Pancreas (tissue), 10 donors: ENCODE data around the gene DGKD. TPM values are rescaled to one million over a fixed set of nuclear protein-coding genes. Genes with fewer than 3 reads are reported as not detected.

Experiments used
- ATAC-seq, 4 donors: fragments of 200-7000 bp; cut with Tn5 transposase; one replicate each; pipeline versions ENCODE4 v1.8.0 to v1.9.1; 2020; ENCODE audit warnings: mild to moderate bottlenecking in 4 of 4, moderate library complexity in 4 of 4
- DNase-seq, 6 donors: peaks; one replicate each; pipeline ENCODE4 v3.0.0-alpha.2; 2020
- FAIRE-seq: peaks from 2 replicates; lab custom pipeline; 2012; peaks lifted over from hg19 to GRCh38; lab: Jason Lieb, UNC
- H3K27ac ChIP-seq, 4 donors: fragments of 200-600 bp; sonication (generic); 1 replicate in 3 of 4; 2 replicates in 1 of 4; pipeline versions ENCODE4 v1.5.0 to v1.8.0; 2020
- H3K27me3 ChIP-seq, 4 donors: fragments of 200-600 bp; one replicate each; pipeline ENCODE4 v1.8.0; 2021
- H3K36me3 ChIP-seq, 3 donors: fragments of 200-600 bp; sonication (generic) in 1 of 3; one replicate each; pipeline versions ENCODE4 v1.5.0 to v1.8.0; 2020 to 2021
- H3K4me1 ChIP-seq, 3 donors: fragments of 200-600 bp; one replicate each; pipeline ENCODE4 v1.8.0; 2021
- H3K4me3 ChIP-seq, 4 donors: fragments of 200-600 bp; sonication (generic) in 2 of 4; one replicate each; pipeline versions ENCODE4 v1.5.0 to v1.8.0; 2020 to 2021
- H3K9me3 ChIP-seq, 4 donors: fragments of 200-600 bp; one replicate each; pipeline ENCODE4 v1.8.0; 2021
- WGBS, 2 donors: extraction: QIAGEN DNeasy Blood & Tissue Kit; methylation state at CpG; one replicate each; pipeline ENCODE4 v1.1.7; 2013; 5-methylcytosine and 5-hydroxymethylcytosine counted together
- intact Hi-C, 3 donors: fragments of 100-400 bp; cut with DNase I; formaldehyde crosslinking; loops; one replicate each; pipeline versions ENCODE4 v1.11.1 to v1.14.2; 2022
- polyA plus RNA-seq, 2 donors: library from polyadenylated mRNA; stranded (reverse); fragments of 200-250 nt; gene quantifications; one replicate each; pipeline ENCODE4 v1.2.3, GENCODE V29; 2013
- total RNA-seq, 6 donors: library from RNA; stranded (reverse); fragmentation: NEBNext Ultra II Directional in 4 of 6; extraction: Animal tissue kit (Norgen Biotek cat#: 25700) in 4 of 6; gene quantifications; one replicate each; pipeline versions ENCODE4 v1.2.1 to v1.2.4, GENCODE V29; 2021 to 2023
- TF ChIP-seq, protein P1 (sequence below), 4 donors: fragments of 200-600 bp; sonication (generic) in 3 of 4; IDR thresholded peaks; one replicate each; pipeline versions ENCODE4 v1.5.0 to v1.8.0; 2021; ENCODE audit warnings: antibody characterized with exemption in 4 of 4
- donor health status: healthy with polysubstance abuse.
- donor health status: DM: no; HTN: no; CAD: no; lungs with moderate emphysema.
- donor health status: DM: no; HTN: no; CAD: no.
- donor health status: control.
- donor health status: control.
- donor health status: Bipolar disorder and iron deficiency.
- donor health status: DM: yes; HTN: yes; CAD: no.
- donor health status: DM: no; HTN: no; CAD: no.
- donor health status: DM: no; HTN: no; CAD: no.
- donor health status: DM: yes; HTN: yes; CAD: no.

The DGKD gene
- total and polyA plus RNA-seq, 8 donors = 6.7 to 16.3 (median 8.9) TPM

DNA sequence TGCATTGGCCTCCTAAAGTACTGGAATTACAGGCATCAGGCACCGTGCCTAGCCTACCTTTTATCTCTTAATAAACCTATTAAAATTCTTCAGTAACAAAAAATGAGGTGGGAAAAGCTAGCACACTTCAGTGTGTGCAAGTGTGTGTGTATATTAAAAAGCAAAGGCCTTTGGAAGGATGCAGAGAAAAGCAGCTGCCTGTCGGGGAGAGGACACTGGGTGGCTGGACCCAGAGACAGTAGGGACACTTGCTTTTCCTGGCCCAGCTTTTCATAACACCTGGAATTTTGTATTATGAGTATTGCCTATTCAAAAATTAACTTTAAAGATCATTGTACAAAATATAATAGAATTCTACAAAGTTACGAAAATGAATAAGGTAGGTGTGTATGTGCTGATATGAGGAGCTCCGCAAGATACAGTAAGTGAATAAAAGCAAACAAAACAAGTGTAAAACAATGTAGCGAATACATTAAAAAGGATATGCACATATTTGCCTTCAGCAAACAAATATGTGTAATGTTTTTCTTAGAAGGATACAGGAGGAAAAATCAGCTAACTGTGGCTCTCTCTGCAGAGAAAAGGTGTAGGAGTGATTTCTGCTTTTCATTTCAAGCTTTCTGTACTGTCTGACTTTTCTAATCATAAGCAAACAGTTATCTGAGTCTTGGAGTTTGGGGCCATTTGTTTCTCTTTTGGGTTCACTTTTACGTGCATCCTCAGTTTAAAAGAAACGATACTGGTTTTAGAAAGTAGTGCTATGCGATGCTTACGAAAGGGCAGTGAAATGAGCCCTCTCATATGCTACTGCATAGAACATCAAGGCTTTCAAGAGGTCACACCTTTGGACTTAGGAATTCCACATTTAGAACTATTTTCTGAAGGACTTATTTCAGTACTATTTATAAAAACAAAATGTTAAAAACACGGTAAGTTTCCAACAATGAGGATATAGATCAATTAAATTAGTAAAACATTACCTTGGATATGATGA lies 141.5 kb downstream of the DGKD start:
- FAIRE-seq (no peak), ATAC-seq (no peak)
- H3K27ac ChIP-seq = no peak overlapping the region

DNA sequence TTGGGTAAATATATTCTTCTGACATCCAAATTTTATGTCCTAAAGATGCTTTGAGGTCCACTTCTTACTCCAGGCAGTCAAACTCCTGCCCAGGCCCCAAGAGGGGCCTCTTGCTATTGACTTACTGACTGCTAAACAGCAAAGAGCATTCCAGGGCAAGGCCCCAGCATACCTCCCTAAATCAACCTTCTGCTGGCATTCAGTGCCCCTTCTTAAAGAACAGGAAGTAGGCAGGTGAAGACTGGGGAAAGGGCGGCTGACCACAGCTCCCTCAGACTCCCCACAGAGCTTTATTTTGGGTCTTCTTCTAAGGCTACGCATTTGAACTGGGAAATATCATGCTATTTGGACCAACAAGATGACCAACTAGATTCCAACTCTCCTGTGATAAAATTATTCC lies 143.4 kb downstream of the DGKD start:
- intact Hi-C loops = no loop called here
- TF ChIP-seq, protein P1, sequence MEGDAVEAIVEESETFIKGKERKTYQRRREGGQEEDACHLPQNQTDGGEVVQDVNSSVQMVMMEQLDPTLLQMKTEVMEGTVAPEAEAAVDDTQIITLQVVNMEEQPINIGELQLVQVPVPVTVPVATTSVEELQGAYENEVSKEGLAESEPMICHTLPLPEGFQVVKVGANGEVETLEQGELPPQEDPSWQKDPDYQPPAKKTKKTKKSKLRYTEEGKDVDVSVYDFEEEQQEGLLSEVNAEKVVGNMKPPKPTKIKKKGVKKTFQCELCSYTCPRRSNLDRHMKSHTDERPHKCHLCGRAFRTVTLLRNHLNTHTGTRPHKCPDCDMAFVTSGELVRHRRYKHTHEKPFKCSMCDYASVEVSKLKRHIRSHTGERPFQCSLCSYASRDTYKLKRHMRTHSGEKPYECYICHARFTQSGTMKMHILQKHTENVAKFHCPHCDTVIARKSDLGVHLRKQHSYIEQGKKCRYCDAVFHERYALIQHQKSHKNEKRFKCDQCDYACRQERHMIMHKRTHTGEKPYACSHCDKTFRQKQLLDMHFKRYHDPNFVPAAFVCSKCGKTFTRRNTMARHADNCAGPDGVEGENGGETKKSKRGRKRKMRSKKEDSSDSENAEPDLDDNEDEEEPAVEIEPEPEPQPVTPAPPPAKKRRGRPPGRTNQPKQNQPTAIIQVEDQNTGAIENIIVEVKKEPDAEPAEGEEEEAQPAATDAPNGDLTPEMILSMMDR (IDR thresholded peaks at IDR 0.05) = no peak
- Histone ChIP-seq H3K4me1 (no peaks in the 10 kb centered on the region), H3K27me3 (no peaks in the 10 kb centered on the region), H3K27ac (no peak overlapping the region), H3K36me3 (peaks cover 0 to 36% (median 5%) of the 10 kb centered on the region in 3 donors), H3K9me3 (no peaks in the 10 kb centered on the region), H3K4me3 (no peak overlapping the region)
- DNase-seq = no peak
- 91 to 93% methylated on average over 2 of the region's 2 CpGs for WGBS, 2 donors
- no peak for FAIRE-seq
- ATAC-seq = no peak

More for the DNA sequence above, 141.5 kb downstream of the DGKD start:
- Histone ChIP-seq H3K36me3 (peaks cover 0 to 48% (median 5%) of the 10 kb centered on the region in 3 donors), H3K27me3 (no peaks in the 10 kb centered on the region), H3K4me1 (no peaks in the 10 kb centered on the region), H3K9me3 (no peaks in the 10 kb centered on the region), H3K4me3 (no peak overlapping the region)
- 80 to 86% methylated on average over 10 of the region's 10 CpGs for WGBS, 2 donors
- no peak for DNase-seq
- TF ChIP-seq, protein P1 (IDR thresholded peaks at IDR 0.05) = no peak
- intact Hi-C loops = no loop called here

DNA sequence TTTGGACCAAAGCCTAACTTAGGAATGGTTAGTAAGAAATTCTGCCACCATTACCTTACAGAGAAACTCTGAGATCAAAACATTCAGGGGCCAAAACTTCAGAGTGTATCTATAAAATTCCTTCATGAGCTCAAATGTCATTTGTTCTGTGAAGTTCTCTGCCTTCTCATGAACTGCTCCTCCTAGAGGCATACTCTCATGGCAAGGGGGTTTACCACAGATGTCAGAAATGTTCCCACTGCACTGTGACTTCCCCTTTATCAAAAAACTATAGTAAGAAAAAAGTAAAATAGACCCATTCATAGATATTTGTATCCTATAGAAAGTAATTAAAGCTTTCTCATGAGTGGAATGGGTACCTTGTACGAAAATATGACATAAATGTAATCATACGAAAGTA lies 143.8 kb downstream of the DGKD start:
- 93 to 95% methylated on average over 2 of the region's 2 CpGs for WGBS, 2 donors
- H3K36me3 ChIP-seq = peaks cover 0 to 31% (median 5%) of the 10 kb centered on the region in 3 donors
- FAIRE-seq = no peak
- TF ChIP-seq, protein P1 (IDR thresholded peaks at IDR 0.05) = no peak
- no peaks in the 10 kb centered on the region for H3K4me1 ChIP-seq
- DNase-seq = no peak
- H3K27me3 ChIP-seq = no peaks in the 10 kb centered on the region
- H3K4me3 ChIP-seq = no peak overlapping the region
- H3K27ac ChIP-seq = no peak overlapping the region
- no peaks in the 10 kb centered on the region for H3K9me3 ChIP-seq
- ATAC-seq = no peak
- intact Hi-C loops = no loop called here

DNA sequence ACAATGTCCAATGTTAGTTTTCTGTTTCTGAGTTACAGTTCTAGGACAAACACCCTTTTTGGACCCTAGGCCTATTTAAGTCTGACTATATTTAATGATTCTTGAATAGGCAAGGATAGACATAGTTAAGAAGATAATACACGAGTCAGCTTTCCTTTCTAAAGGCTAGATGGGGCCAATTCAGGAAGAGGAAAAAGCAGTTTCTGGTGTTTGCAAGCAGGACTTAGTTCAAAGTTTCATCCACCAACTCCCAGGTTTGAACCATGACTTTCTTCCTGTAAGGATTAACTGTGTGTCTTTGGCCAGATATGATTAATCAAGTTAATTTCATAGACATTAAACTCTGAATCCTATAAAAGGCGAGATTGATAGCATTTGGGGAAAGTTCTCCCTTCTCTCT lies 145.6 kb downstream of the DGKD start:
- H3K9me3 ChIP-seq = no peaks in the 10 kb centered on the region
- ATAC-seq (no peak), DNase-seq (no peak), FAIRE-seq (no peak)
- H3K4me1 ChIP-seq = no peaks in the 10 kb centered on the region
- no peak overlapping the region for H3K27ac ChIP-seq
- 89 to 93% methylated on average over 2 of the region's 2 CpGs for WGBS, 2 donors
- TF ChIP-seq, protein P1 (IDR thresholded peaks at IDR 0.05) = no peak
- no peaks in the 10 kb centered on the region for H3K27me3 ChIP-seq
- peaks cover 0 to 29% (median 0%) of the 10 kb centered on the region in 3 donors for H3K36me3 ChIP-seq
- H3K4me3 ChIP-seq = no peak overlapping the region
- intact Hi-C loops = no loop called here
